Dedifferentiated amniotic fluid mesenchymal stem cell (primary cell): ENCODE measurements around the gene AP4B1.
"Not testable (repeated sequence)": the region's sequence is repeated elsewhere in the genome, so short reads cannot be mapped to it uniquely, and the experiment has no call there.

Experiments used
- DNase-seq: peaks from one replicate; pipeline ENCODE4 v3.0.0-alpha.2; 2016; ENCODE audit errors: extremely low spot score

Gene AP4B1

GRCh38 chr1:113858418-113858817, 46.2 kb downstream of the AP4B1 start:
- no peak for DNase-seq

- no peak for DNase-seq
Measured at GRCh38 chr1:113857776-113858175, 46.8 kb downstream of the AP4B1 start.

GRCh38 chr1:113856401-113856790, 48.2 kb downstream of the AP4B1 start:
- no peak for DNase-seq

- no peak for DNase-seq
Measured at GRCh38 chr1:113855630-113856400, 48.8 kb downstream of the AP4B1 start.

- DNase-seq, result no peak
Measured at GRCh38 chr1:113854234-113854633, 50.4 kb downstream of the AP4B1 start.

- DNase-seq, result not testable (repeated sequence)
Measured at GRCh38 chr1:113852694-113853093, 51.9 kb downstream of the AP4B1 start.

GRCh38 chr1:113850127-113850796, 54.3 kb downstream of the AP4B1 start:
- no peak for DNase-seq

- DNase-seq, result no peak
Measured at GRCh38 chr1:113849072-113849471, 55.5 kb downstream of the AP4B1 start.

- DNase-seq, result no peak
Measured at GRCh38 chr1:113846391-113847035, 58.1 kb downstream of the AP4B1 start.
